SIG-M5 treated with dmso at 0.1 percent for 504 hours (cell line): ENCODE results near the gene ZNF622.

Source experiments
- DNase-seq: peaks from one replicate; lab custom pipeline; 2025; ENCODE audit not compliant: unreplicated experiment; lab: John Stamatoyannopoulos, UW

The ZNF622 gene, protein sequence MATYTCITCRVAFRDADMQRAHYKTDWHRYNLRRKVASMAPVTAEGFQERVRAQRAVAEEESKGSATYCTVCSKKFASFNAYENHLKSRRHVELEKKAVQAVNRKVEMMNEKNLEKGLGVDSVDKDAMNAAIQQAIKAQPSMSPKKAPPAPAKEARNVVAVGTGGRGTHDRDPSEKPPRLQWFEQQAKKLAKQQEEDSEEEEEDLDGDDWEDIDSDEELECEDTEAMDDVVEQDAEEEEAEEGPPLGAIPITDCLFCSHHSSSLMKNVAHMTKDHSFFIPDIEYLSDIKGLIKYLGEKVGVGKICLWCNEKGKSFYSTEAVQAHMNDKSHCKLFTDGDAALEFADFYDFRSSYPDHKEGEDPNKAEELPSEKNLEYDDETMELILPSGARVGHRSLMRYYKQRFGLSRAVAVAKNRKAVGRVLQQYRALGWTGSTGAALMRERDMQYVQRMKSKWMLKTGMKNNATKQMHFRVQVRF

DNA sequence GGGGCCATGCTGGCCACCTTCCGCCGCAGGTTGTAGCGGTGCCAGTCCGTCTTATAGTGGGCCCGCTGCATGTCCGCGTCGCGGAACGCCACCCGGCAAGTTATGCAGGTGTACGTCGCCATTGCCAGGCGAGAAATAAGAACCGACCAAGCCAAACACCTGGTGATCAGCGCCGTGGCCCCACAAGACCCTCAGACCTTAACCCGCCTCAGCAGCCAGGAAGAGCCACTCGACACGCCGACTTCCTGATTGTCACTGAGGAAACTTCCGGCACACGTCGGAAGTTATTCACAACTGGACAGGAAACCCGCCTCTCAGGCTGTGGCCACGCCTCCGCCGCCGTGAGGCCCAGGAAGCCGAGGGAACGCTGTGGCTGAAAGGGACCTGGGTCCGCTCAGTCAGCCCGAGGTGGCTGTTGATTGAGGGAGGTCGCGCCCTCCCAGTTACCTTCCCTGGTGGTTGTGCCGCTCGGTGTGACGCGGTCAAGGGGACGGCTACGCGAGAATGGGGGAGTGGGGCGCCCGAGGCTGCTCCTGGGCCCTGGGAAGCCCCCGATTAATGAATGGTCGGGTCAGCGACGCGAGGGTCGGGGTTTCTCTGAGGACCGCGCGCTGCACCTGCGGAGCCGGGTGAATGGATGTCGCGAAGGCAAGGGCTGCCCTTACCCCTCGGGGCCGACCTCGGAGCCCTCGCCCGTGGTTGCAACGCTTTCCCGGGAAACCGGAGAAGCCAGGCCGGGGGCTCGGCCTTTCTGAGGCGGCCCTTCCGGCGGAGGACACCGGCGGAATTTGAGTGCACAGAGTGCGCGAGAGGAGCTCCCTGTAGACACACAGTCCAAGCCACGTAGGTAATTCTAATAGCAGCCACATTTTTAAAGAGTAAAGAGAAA, at the start of gene ZNF622:
Gene ZNF622, minus strand, starts transcription at position 257 of the 889 bp plus-strand sequence. Its CDS starts 135 bp downstream, at position 122.
- DNase-seq = peak; percentile 91

DNA sequence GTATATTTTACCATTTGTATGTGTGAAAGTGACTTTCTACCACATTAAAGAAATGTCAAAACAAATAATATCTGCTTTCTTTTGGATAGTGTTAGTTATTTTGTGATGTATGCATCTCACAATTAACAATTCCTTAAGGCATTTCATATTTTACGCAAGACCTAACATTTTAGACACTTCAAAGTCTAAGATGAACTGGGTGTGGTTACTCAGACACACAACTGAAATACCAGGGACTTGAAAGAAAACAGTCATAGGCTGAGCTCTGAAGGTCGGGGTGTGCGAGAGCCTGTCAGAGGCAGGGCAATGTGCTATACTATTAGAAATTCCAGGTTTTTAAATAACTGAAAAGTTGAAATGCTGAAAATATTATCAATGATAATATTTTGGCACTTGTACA, 44.5 kb upstream of the ZNF622 start:
- DNase-seq = no peak

DNA sequence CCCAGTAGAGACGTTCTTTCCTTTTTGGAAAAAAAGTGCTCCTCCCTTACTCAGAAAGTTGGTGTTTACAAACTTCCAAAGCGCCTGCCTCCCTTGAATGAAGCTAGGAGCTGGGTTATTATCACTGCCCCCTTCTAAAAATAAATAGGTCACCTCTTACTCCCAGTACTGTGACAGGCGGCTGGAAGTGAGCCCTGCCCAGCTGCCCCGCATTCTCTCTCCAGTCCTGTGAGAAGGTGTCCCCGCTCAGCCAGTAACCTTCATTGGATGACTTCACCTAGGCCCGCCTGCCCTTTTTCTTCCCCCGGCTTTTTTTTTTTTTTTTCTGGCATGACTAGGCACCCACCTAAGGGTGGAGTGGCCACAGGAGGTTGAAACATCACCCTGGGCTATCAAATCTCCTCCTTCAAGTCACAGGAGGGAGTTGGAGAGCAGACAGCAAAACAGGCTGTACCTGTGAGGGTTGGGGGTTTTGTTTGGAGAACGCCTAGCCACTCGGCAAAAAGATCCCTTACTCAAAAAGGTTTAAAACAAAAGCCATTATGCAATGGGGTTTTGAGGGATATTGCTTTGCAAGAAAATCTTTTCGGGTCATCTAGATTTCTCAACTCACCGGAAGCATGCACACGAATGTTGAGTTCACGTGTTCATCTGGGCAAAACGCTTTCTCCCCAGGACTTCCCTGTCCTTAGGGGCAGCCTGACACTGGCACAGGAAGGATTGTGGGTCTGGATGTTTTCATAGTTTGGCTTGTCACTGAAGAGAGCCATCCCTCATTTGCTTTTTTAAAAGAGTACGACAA, 43.3 kb upstream of the ZNF622 start:
- no peak for DNase-seq

DNA sequence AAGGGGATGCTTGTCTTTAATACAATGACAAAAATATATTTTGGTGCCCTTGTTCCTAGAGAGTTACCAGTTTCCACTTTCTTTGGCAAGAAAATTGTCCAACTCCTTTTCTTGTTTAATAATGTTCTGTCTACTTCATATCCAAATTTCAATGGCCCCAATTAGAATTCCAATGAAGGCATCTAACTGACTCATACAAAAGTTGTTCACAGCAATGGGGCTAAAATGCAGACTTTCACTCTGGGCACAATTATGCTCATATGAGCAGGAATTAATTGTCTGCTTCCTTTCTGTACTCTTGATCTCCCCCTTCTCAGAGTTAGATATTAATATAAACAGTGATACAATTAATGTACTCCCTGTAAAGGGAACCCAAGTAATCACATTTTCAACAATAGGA, 42.1 kb upstream of the ZNF622 start:
- DNase-seq = no peak

DNA sequence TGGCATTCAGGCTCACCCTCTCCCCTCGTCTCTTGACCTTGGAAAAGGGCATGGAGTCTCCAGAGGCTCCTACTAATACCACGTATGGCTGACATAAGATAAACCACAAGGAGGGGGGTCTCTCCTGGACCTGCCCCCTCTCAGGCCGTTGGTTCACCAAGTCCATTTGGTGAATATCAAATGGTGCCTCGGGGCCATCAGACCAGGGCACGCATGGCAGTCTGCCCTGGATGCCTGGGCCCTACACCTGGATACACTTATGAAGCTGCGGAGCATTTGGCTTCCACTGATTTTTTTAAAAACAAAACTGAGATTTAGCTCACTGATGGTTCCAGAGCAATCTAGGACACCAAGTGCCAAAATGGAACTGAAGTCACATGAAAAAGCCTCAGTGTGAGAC, 40.3 kb upstream of the ZNF622 start:
- no peak for DNase-seq

DNA sequence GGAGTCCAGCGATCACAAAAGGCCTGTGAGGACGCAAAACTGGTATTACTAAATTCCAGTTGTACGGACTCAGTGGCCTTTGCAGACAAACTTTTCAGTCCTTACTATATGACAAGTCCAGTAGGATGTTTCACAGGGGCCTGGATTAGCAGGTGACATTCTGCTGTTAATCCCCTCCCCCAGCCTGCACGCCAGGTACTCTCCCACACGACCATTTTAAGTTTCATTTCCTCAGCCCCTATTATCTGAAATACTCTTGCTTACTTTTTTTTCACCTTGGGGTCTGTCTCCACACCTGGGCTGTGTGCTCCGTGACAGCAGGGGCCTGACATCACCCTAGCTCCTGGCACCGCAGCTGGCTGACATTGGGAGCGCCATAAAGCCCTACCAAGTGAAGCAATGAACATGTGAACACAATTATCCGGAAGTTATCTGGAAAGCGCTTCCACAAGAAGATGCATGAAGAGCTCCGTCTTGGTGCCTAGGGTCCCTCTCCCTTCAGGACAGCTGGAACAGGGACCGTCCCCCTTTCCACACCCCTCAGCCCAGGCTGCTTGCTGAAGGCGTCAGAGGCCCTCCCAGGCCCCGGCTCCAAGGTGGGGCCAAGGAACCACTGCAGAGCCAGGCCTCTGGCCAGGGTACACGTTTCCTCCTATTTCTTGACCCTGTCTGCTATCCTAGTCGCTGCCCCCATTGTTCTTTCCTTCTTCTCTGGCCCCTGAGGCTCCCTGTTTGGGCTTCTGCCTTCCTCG, 39.7 kb upstream of the ZNF622 start:
- no peak for DNase-seq

DNA sequence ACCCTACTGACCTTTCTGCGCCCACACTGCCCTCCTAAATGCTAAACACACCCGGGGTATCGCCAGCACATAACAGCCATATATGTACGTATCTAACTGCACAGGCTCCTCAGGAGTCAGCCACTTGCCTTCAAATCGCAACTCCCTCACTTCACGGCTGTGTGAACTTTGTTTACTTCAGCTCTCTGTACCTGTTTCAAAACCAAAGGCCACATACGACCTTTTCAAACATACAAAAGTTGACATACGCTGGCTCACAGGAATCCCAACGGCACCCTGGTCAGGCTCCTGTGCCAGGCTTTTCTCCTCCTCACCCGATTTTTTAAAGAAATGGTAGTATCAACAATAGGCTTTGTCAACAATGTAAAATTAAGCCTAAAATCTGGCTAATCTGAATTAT, 39.0 kb upstream of the ZNF622 start:
- DNase-seq = no peak

DNA sequence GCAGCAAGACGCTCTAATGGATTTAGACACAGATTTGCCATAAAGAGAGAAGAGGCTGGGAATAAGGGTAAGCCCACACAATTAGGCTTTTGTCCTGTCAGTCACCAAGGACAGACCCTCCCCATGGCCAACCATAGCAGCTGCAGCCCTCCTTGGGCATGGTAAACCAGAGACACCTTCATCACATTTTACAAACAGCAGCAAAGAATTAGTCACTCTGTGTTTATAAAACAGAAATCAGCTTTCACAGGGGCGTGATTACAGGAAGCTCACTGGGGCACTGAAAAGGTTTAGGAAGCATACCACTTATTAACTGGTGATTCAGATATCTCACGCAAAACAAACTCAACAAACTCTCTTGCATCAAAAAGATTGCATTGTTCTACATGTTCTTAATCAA, 37.3 kb upstream of the ZNF622 start:
- no peak for DNase-seq

DNA sequence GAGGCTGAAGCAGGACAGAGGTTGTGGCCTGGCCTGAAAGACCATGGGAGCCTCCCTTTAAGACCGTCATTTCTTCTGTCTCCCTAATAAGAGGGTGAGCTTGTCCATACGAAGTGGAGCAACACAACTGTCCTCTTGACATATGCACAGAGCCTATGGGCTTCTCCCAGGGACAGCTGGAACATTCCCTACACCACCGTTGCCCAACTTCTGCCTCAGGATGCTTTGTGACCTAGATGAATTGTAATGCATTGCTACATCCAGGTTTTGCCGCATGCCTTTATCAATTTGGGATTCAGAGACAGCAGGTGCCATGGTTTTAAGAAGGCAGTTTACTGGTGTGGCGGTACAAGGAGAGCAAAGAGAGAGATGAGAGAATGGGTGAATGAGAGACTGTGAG, 34.4 kb upstream of the ZNF622 start:
- DNase-seq = no peak

DNA sequence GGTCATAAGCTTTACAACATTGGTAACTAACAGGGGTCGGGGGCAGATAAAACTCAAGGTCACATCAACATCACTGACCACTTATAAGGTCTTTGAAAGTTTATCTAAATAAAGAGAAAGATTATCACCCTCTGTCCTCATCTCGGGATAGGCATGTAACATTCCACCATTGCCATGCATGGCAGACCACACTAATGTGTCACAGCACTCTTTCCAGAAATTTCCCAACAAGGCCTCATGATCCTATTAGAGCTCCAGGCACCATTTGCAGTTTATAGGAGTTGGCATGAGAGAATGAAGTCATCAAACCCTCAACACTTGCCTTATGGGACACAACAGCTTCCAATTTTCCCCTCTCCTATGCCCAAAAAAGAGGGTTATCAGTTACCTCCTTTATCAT, 31.9 kb upstream of the ZNF622 start:
- no peak for DNase-seq

DNA sequence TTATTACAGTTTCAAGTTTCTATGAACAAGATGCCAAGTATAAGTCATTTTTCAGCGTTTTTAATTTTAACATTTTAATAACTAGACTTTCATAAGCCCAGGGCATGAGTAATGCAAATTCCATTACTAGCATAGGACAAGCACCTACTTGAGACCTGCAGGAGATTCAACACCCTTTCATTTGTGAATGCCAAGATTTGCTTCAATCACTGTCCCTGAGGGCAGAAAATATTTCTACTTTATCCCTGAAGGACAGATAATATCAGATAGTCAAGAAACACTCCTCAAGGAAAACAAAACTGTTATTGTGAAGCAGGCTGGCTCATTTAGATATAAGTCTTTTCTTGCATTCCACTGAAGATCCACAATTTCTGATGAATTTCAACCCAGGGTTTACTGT, 27.7 kb upstream of the ZNF622 start:
- peak; percentile 9 for DNase-seq

DNA sequence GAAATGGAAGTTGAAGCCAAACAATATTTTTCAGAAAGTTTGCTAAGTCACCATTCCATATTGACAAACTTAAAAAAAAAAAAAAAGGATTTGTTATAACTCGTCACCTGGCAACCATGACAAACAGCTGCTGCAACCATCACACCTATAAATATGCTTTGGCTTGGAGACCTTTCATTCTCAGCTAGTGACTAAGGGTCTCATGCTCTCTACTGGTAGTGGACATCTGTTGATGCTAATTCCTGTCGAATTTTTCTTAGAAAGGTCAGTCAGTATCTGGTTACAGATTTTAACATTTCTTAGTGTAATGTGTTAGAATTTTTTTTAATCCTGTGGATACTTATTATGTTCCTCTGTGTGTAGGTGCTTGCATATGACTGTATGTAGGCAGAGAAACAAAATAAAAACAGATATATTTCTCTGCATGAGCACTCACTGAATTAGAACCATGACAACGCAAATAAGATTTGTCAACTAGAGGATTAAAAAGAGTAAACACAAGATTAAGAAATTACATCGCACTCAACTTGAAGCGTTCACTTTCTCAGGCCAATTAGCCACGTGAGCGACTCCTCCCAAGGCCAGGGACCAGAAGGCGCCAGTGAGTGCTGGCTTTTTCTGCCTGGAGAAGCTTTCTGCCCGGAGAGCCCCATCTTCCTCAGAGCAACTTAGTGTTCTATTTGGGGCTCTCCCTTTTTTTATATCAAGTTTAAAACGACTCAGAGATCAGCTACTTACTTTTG, 27.0 kb upstream of the ZNF622 start:
- no peak for DNase-seq

DNA sequence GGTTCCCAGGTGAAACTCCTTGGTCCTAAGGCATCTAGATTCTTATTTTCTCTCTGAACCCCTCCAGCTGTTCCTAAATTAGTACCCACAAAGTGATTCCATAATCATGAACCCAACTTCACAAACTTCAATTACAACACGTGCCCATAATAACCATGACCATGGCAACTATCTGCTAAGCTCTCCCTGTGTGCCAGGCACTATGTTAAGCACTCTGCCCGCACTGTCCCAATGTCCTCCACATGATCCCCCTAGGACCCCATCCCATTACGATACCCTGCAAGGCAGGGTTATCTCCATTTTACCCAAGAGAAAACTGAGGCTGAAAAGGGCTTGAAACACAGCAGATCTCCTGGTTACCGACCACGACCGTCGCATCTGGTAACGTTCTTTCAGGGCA, 25.3 kb upstream of the ZNF622 start:
- DNase-seq = no peak

DNA sequence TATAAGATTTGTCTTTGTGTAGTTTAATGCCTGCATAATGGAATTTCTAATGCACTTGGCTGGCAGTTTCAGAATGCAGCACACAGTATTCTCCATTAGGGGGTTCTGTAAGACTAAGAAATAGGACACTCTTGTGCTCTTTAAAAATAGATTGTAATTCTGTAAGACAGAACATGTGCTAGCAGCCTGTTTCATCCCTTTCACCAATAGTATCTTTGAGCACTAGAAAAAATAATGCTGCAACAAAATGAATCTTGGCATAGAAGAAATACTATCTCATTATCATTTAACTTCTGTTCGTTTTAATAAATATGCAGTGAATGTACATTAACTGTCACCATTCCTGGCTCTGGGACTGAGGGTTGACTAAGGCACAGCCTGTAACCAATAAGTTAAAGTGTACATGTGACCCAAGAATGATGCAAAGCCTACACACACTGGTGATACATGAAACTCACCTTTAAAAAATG, 23.8 kb upstream of the ZNF622 start:
- DNase-seq = peak; percentile 58

DNA sequence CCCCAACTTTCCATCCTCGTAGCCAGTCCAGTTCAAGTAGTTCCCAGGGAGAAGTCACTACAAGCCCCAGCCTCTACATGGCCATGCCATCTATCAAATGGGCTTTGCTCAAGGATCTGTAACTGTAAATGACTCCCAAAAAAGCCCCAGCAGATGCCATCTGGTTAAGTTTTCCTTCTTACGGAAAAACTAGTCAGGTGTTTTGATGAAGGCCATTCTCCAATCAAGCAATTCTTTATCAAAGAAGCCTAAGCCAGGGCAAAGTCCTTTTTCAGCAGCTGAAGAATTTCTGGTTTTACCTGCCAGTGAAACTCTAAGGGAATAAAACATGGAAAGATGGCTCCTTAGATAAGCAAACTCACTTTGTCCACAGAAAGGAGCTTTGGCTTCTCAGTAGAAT, 21.9 kb upstream of the ZNF622 start:
- DNase-seq = no peak

DNA sequence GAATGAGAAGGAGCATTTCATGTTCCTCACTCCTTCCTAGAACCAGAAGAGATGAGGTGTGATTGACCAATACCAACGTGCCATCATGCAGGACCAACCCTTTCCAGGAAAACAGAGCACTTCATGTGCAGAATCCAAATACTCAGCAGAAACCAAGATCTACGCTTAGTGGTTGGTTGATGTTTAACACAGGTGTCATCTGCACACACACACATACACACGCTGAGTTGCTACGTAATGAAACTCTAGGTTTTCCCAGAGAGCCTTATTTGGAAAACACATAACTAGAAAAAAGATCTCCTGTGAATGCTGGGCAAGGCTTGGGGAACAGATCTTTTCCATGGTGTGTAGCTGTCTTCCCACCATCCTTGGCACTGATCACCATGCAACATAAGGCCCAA, 21.1 kb upstream of the ZNF622 start:
- no peak for DNase-seq

DNA sequence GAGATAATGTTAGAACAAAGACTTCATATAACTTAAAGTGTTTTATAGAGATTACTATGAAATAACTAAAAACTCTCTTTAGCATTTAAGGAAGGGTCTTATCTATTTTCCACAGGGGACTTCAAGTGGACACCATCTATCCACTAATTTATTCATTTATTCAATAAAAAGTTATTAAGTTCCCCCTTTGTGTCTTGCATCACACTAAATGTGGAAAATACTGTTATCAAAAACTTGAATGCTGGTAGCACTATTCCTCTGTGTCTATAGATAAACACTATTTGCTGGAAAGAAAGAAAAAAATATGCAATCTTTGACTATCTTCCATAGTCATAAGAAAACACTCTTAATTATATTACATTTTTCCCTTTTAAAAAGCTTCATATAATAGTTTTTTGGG, 20.1 kb upstream of the ZNF622 start:
- no peak for DNase-seq

DNA sequence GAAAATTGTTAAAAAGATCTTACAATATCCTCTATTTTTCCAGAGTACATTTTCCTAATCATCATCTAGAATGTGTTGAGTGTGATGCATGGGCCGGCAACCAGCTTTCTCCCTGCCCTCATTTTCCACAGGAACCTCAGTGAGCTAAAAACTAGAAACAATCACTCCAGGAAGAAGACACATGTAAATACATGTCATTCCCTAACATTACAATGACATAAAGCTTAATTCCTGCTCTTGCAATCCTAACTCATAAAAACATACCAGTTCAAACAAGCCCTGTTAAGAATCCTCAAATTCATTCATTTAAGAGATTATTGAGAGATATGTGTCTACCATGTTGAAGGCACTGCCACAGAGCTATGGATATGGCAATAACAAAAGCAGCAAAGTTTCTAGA, 18.5 kb upstream of the ZNF622 start:
- DNase-seq = no peak

DNA sequence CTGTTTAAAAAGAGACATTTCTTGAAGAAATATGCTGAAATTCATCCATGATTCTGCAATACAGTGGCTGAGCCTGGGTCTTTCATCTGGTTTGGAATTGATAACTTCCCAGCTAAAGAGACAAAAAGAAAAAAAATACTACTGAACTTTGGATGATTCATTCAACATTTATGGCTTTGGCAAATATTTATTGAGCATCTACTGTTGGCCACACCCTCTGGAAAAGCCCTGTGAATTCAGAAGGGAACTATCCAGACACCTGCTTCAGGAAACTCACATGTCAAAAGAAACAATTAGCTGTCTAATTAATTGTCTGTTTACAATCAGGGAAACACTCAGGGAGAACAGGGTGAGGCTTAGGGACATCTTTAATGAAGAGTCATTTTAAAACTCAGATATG, 17.8 kb upstream of the ZNF622 start:
- no peak for DNase-seq

DNA sequence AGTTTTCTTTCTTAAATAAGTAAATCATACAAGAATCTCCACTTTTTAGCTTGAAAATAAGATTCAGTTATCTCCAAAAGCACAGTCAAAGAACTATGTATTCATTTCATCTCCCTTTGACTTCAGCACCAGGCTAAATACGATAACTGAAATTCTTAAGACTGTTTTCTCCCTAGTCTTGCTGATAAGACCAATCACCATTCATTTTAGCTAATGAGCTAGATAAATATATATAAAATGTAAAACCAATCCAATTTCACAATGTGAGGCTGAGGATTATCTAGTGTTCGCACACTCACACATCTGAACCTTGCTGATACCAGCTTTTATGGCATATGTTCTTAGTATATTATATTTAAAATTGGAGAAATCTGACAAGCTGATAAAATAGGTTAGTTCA, 17.3 kb upstream of the ZNF622 start:
- no peak for DNase-seq
